Measurements from ENCODE around the gene LBH.

The LBH gene

GRCh38 chr2:30287190-30287840 is 56.0 kb downstream of the LBH start:
- no peak for DNase-seq (ENCODE audit: low read depth)
- H3K4me3 ChIP-seq (ENCODE audit: low read depth, low read length): no peak overlapping the region
- TF ChIP-seq MYC (IDR thresholded peaks at IDR 0.05; ENCODE audit: low read depth, low read length) (no peak), POLR2A (IDR thresholded peaks at IDR 0.05; ENCODE audit: extremely low read depth, insufficient read length) (no peak), MAX (IDR thresholded peaks at IDR 0.05; ENCODE audit: low read depth, low read length) (no peak)
- TF ChIP-seq, protein P1, sequence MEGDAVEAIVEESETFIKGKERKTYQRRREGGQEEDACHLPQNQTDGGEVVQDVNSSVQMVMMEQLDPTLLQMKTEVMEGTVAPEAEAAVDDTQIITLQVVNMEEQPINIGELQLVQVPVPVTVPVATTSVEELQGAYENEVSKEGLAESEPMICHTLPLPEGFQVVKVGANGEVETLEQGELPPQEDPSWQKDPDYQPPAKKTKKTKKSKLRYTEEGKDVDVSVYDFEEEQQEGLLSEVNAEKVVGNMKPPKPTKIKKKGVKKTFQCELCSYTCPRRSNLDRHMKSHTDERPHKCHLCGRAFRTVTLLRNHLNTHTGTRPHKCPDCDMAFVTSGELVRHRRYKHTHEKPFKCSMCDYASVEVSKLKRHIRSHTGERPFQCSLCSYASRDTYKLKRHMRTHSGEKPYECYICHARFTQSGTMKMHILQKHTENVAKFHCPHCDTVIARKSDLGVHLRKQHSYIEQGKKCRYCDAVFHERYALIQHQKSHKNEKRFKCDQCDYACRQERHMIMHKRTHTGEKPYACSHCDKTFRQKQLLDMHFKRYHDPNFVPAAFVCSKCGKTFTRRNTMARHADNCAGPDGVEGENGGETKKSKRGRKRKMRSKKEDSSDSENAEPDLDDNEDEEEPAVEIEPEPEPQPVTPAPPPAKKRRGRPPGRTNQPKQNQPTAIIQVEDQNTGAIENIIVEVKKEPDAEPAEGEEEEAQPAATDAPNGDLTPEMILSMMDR (IDR thresholded peaks at IDR 0.05; ENCODE audit: low read depth, low read length): no peak

- no peak overlapping the region for H3K4me3 ChIP-seq (ENCODE audit: low read depth, low read length)
- TF ChIP-seq MAX (IDR thresholded peaks at IDR 0.05; ENCODE audit: low read depth, low read length) (no peak), POLR2A (IDR thresholded peaks at IDR 0.05; ENCODE audit: extremely low read depth, insufficient read length) (no peak), MYC (IDR thresholded peaks at IDR 0.05; ENCODE audit: low read depth, low read length) (no peak)
- TF ChIP-seq, protein P1 (IDR thresholded peaks at IDR 0.05; ENCODE audit: low read depth, low read length): no peak
These were observed 56.7 kb downstream of the LBH start for GRCh38 chr2:30287857-30288513.

DNA sequence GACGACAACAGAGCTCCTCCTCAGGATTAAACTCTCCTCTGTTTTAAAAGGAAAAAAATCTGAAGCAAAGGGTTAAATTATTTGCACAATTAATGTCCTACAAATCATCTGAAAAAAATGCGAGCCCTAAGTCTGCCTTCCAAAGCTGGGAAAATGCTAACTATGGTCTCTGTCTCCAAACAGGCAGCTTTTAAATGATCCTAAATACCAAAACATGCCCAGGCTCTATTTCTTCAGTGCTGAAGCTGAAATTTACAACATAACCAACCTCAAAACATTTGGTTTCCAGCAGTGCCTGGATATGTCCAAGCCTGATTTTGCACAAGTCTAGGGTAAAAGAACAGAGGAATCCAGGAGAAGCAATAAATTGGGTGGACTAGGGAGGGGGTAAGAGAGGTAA is 57.2 kb downstream of the LBH start:
- TF ChIP-seq POLR2A (IDR thresholded peaks at IDR 0.05; ENCODE audit: extremely low read depth, insufficient read length): no peak
- TF ChIP-seq MYC (IDR thresholded peaks at IDR 0.05; ENCODE audit: low read depth, low read length): no peak
- TF ChIP-seq MAX (IDR thresholded peaks at IDR 0.05; ENCODE audit: low read depth, low read length): no peak
- TF ChIP-seq, protein P1 (IDR thresholded peaks at IDR 0.05; ENCODE audit: low read depth, low read length): no peak
- no peak overlapping the region for H3K4me3 ChIP-seq (ENCODE audit: low read depth, low read length)
- DNase-seq (ENCODE audit: low read depth): no peak

More at GRCh38 chr2:30287857-30288513, 56.7 kb downstream of the LBH start:
- DNase-seq (ENCODE audit: low read depth): no peak

DNA sequence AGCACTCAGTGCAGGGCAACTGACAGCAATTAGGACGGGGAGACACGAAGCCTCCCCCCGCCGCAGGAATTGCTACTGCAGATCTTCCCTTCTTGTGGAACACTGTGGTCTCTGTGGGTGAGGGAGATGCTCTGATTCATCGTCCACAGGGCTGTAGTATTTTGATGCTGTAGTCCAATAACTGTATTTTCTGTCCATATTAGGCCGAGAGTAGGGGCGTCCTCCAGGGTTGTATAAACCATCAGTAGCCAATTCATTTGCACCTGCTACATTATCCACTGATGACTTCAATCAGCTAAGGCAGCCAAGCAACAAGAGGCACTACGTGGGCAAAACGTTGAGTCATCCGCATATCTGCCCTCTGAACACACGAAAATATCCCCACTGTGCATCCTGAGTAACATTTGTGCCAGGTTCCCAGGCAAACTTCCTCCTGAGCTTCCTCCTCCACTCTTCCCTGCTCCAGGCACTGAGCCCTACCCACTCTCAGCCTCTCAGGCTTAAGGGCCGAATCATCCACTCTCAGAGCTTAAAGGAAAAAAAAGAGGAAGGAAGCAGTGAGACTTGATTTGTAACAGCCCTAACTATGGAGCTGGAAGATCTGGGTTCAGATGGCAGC is 62.1 kb downstream of the LBH start:
- H3K4me3 ChIP-seq (ENCODE audit: low read depth, low read length): no peak overlapping the region
- no peak for TF ChIP-seq MAX (IDR thresholded peaks at IDR 0.05; ENCODE audit: low read depth, low read length)
- TF ChIP-seq, protein P1 (IDR thresholded peaks at IDR 0.05; ENCODE audit: low read depth, low read length): no peak
- no peak for TF ChIP-seq MYC (IDR thresholded peaks at IDR 0.05; ENCODE audit: low read depth, low read length)
- no peak for TF ChIP-seq POLR2A (IDR thresholded peaks at IDR 0.05; ENCODE audit: extremely low read depth, insufficient read length)
- peak; percentile 25 for DNase-seq (ENCODE audit: low read depth)

GRCh38 chr2:30294133-30294532 is 62.8 kb downstream of the LBH start:
- TF ChIP-seq, protein P1 (IDR thresholded peaks at IDR 0.05; ENCODE audit: low read depth, low read length): no peak
- TF ChIP-seq MYC (IDR thresholded peaks at IDR 0.05; ENCODE audit: low read depth, low read length) (no peak), POLR2A (IDR thresholded peaks at IDR 0.05; ENCODE audit: extremely low read depth, insufficient read length) (no peak), MAX (IDR thresholded peaks at IDR 0.05; ENCODE audit: low read depth, low read length) (no peak)
- H3K4me3 ChIP-seq (ENCODE audit: low read depth, low read length): no peak overlapping the region
- DNase-seq (ENCODE audit: low read depth): no peak
